Measurements from ENCODE around the gene BCAS4.

The BCAS4 gene

DNA sequence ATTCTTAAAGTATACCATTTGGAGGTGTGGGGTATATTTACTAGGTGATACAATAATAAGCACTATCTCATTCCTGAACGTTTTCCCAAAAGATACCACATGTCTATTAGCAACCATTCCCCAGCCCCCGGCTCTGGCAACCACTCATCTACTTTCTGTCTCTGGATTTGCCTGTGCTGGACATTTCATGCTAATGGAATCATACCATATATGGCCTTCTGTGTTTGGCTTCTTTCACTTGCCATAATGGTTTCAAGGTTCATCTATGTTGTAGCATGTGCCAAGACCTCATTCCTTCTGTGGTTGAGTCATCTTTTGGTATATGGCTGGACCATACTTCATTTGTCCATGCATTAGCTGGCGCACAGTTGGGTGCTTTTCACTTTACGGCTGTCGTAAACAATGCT lies 39.7 kb downstream of the BCAS4 start:
- TF ChIP-seq, protein P1, sequence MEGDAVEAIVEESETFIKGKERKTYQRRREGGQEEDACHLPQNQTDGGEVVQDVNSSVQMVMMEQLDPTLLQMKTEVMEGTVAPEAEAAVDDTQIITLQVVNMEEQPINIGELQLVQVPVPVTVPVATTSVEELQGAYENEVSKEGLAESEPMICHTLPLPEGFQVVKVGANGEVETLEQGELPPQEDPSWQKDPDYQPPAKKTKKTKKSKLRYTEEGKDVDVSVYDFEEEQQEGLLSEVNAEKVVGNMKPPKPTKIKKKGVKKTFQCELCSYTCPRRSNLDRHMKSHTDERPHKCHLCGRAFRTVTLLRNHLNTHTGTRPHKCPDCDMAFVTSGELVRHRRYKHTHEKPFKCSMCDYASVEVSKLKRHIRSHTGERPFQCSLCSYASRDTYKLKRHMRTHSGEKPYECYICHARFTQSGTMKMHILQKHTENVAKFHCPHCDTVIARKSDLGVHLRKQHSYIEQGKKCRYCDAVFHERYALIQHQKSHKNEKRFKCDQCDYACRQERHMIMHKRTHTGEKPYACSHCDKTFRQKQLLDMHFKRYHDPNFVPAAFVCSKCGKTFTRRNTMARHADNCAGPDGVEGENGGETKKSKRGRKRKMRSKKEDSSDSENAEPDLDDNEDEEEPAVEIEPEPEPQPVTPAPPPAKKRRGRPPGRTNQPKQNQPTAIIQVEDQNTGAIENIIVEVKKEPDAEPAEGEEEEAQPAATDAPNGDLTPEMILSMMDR (IDR thresholded peaks at IDR 0.05; ENCODE audit: borderline replicate concordance, insufficient read depth, low read depth, low read length) = no peak
- no peak overlapping the region for H3K4me3 ChIP-seq (ENCODE audit: low read depth, low read length)

DNA sequence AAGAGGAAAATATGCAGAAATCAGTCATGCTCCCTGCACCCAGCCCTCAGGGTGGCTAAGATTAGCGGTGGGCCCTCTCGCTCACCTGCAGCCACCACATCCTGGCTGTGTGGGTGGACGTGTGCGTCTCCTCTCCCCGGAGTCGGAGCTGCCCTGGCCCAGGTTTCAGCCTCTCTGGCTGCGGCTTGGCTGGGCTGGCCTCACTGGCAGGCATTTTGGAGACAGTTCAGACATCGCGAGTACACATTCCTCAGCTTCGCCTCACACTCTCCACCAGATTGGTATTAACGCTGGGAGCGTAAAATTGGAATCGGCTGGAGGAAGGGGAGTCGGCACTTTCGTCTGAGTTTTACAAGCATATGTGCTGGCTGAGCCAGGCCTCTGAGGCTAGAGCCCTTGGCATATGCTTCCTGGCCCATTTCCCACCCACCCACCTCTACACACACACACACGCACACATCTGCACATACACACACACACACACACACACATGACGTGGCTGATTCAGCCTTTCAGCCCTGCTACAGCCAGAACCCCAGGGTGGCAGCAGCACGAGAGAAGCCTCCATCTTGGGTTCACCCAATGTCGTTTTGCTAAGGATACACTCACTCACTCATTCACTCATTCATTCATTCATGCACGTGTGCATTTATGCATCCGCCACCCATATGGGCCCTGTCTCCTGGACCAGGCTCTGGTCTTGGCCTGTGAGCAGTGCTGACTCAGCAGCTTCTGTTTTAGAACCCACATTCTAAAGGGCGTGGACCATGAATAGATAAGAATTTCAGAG lies 42.9 kb downstream of the BCAS4 start:
- no peak overlapping the region for H3K4me3 ChIP-seq (ENCODE audit: low read depth, low read length)
- TF ChIP-seq, protein P1 (IDR thresholded peaks at IDR 0.05; ENCODE audit: borderline replicate concordance, insufficient read depth, low read depth, low read length) = no peak

DNA sequence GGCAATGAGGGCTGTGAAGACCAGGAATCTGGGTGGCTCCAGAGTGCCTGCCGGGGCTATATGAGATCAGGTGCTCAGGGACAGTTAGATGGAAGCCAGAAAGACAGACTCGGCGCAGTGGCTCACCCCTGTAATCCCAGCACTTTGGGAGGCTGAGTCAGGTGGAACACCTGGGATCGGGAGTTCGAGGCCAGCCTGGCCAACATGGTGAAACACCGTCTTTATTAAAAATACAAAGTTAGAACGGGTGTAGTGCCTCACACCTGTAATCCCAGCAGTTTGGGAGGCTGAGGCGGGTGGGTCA lies 43.4 kb downstream of the BCAS4 start:
- TF ChIP-seq, protein P1 (IDR thresholded peaks at IDR 0.05; ENCODE audit: borderline replicate concordance, insufficient read depth, low read depth, low read length) = no peak
- H3K4me3 ChIP-seq (ENCODE audit: low read depth, low read length) = no peak overlapping the region

DNA sequence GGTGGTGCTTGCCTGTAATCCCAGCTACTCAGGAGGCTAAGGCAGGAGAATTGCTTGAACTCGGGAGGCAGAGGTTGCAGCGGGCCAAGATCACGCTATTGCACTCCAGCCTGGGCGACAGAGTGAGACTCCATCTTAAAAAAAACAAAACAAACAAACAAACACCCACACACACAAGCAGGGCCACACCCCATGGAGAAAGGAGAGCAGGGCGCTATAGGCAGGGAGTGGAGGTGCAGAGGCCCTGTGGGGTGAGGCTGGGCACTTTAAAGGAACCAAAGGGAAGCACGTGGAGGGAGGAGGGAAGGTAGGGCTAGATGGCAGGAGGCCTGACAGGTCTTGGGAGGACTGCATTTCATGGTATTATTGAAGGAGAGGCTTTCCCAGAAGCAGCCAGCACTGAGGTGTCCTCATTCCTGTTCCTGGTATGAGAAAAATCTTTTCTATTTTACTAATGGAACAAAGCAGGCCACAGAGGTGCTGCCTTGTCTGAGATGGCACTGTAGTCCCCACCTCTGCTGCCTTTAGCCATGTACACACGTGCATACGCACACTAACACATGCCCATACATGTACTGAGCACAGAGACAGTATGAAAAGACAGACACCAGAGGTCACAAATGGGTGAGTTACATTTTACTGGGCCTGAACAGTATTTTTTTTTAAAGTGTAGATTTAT lies 44.0 kb downstream of the BCAS4 start:
- TF ChIP-seq, protein P1 (IDR thresholded peaks at IDR 0.05; ENCODE audit: borderline replicate concordance, insufficient read depth, low read depth, low read length) = no peak
- H3K4me3 ChIP-seq (ENCODE audit: low read depth, low read length) = no peak overlapping the region

DNA sequence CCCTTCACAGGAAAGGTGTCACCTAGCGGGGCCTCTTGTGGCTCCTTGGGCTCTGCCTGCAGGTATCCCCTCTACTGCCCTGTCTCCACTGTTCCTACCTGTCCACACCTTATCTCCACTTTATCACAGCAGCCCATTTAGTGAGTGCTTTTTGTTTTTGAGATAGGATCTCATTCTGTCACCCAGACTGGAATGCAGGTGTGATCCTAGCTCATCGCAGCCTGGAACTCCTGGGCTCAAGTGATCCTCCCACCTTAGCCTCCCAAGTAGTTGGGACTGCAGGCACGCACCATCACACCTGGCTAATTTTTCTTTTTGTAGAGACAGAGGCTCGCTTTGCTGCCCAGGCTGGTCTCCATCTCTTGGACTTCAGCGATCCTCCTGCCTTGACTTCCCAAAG lies 48.0 kb downstream of the BCAS4 start:
- H3K4me3 ChIP-seq (ENCODE audit: low read depth, low read length) = no peak overlapping the region
- TF ChIP-seq, protein P1 (IDR thresholded peaks at IDR 0.05; ENCODE audit: borderline replicate concordance, insufficient read depth, low read depth, low read length) = no peak

DNA sequence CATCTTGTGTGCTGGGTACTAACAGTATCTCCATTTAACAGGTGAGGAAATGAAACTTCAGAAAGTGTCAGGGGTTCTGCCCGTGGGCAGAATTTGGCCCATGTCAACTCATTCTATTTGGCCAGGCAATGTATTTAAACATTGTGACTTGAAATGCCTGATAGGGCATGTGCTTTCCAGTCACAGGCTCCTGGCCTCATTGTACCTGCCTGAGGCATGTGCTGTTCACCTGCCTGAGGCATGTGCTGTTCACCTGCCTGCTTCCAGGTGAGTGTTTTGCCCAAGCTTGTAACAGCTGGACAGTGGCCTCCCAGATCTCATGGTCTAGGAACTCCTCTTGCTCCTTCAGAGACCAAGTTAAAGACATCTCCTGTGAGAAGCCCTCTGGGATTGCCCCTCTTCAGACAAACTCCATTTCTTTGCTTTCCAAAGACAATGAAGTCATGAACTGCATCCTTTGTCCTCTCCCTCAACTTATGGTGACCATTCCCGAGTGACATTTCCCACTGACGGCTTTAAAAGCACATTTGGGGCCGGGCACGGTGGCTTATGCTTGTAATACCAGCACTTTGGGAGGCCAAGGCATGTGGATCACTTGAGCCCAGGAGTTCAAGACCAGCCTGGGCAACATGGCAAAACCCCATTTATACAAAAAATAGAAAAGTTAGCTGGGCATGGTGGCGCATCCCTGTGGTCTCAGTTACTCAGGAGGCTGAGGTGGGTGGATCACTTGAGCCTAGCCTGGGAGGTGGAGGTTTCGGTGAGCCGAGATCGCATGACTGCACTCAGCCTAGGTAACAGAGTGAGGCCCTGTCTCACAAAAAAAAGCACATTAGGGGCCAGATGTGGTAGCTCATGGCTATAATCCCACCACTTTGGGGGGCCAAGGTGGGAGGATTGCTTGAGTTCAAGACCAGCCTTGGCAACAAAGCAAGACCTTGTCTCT lies 48.7 kb downstream of the BCAS4 start:
- H3K4me3 ChIP-seq (ENCODE audit: low read depth, low read length) = no peak overlapping the region
- TF ChIP-seq, protein P1 (IDR thresholded peaks at IDR 0.05; ENCODE audit: borderline replicate concordance, insufficient read depth, low read depth, low read length) = no peak

Measured in GM12875 (cell line).